Astrocyte of the cerebellum (primary cell): Measurements from ENCODE around the gene CACNA2D1.

ENCODE experiments used
- DNase-seq: peaks from one replicate; pipeline ENCODE4 v3.0.0-alpha.2; 2011; ENCODE audit warnings: low read depth
- H3K4me3 ChIP-seq: 2 replicates; pipeline ENCODE4 v1.5.1; 2011; ENCODE audit warnings: mild to moderate bottlenecking, low read depth, low read length, moderate library complexity
- CTCF ChIP-seq: IDR thresholded peaks from 2 replicates; pipeline ENCODE4 v1.5.1; 2012; ENCODE audit warnings: low read length, low read depth, moderate library complexity, mild to moderate bottlenecking; ENCODE audit errors: missing control alignments
- in situ Hi-C: cut with HindIII; loops from 2 replicates; pipeline ENCODE4 v1.10.0; 2017; ENCODE audit warnings: low sequenced_read_pairs

Gene CACNA2D1

GRCh38 chr7:82110146-82110840 lies 333.3 kb downstream of the CACNA2D1 start:
- TF ChIP-seq CTCF = no peak
- in situ Hi-C loops = no loop called here
- no peak for DNase-seq
- H3K4me3 ChIP-seq = no peak overlapping the region

DNA sequence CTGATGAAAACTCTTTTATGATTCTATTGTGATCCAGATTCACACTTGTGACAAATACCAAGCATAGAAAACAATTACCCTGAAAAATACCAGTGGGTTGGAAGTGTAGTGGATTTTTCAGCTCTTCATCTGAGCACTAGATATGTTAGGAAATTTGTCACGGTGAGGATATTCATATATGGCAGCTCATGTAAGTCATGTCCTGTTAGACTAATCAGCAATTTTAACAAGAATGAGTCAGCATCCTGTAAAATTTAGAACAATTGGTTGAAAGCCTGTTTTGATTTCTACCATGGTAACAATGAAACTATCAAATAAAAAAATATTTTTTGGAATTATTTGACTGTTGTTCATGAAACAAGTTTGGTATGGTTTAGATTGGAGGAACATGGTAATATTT lies 334.3 kb downstream of the CACNA2D1 start:
- in situ Hi-C loops = no loop called here
- no peak for DNase-seq
- no peak for TF ChIP-seq CTCF
- H3K4me3 ChIP-seq = no peak overlapping the region

DNA sequence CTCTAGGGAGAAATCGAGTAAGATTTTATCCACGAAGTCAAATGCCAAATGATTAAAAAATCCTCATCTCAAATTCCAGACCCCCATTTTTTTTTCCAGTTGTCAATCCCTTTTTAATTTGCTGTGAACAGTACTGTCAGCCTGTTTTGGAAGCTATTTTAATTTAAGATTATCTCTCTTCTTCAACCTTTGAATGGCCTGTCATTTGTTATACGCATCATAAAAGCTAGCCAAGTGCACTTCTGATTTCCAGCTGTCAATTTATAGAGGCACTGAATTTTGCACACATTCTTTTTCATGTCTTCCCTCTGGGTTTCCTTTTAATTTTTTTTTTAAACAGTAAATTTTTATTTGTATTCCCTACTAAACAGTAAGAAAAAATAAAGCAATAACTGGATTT lies 337.4 kb downstream of the CACNA2D1 start:
- in situ Hi-C loops = no loop called here
- H3K4me3 ChIP-seq = no peak overlapping the region
- DNase-seq = no peak
- no peak for TF ChIP-seq CTCF

DNA sequence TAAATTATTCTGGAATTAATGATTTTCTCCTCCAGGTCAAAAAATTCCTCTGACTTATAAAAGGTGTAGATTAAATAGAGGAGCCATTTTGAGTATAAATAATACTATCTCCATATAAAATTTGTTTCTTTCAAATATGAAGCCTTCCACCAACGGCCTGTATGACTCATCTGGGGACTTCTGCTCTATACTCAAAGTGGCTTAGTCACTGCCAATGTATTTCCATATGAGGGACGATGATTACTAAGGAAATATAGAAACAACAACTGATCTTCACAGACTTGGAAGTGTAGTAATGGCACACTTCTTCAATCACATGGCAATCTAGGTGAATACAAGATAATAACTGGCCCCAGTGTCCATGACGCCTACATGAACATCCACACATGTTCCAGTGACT lies 338.1 kb downstream of the CACNA2D1 start:
- TF ChIP-seq CTCF = no peak
- in situ Hi-C loops = no loop called here
- no peak for DNase-seq

DNA sequence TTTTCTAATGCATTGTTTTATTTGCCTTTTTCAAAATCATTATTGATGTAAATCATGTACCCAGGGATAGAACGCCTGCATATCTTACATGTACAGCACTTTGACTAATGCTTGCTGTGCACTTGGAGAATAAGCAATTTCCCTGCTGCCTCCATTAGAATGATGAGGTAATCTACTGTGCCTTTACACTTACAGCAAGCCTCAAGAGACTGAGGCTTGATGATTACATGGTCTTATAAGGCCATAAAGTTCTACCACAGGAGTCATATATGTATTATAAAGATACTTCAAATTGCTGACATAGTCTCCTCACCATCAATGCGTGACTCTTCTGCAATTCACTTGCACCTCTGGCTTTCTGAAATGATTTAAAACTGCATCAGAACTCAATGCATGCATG lies 345.2 kb downstream of the CACNA2D1 start:
- in situ Hi-C loops = no loop called here
- no peak overlapping the region for H3K4me3 ChIP-seq
- no peak for DNase-seq
- no peak for TF ChIP-seq CTCF

More for the DNA sequence above, 338.1 kb downstream of the CACNA2D1 start:
- no peak overlapping the region for H3K4me3 ChIP-seq

DNA sequence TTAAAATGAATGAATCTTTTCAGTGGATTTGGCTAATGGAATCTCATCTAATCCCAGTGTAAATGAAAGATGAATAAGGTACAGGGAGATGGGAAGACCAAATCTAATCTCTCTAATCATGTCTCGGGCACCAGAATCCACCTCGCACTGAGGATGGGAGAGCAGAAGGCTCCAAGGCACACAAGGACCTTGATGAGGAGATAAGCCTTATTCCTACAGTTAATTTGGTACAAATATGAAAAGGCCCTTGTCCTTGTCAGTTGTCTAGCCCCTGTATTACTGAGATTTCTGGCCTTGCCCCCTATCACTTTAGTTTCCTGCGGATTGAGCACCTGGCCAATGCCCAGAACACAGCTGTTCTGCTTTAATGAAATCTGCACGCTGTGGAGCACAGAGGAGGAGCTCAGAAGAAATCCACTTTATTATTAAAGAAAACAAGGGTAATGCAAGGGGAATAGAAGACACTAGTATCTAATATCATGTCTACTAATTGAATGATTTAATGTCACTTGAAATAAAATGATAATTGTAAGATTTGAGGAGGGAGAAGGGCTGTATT lies 352.4 kb downstream of the CACNA2D1 start:
- in situ Hi-C loops = no loop called here
- H3K4me3 ChIP-seq = no peak overlapping the region
- no peak for TF ChIP-seq CTCF
- no peak for DNase-seq
